Endothelial cell of umbilical vein (primary cell): ENCODE results near the gene BTK.

Experiments used
- CTCF ChIP-seq, 2 donors: IDR thresholded peaks; 1 replicate in 1 of 2; 2 replicates in 1 of 2; pipeline ENCODE4 v1.5.1; 2011; ENCODE audit warnings: low read length in 2 of 2, mild to moderate bottlenecking in 2 of 2, moderate library complexity in 2 of 2, control low read depth in 1 of 2, inconsistent platforms in 1 of 2, low read depth in 1 of 2; ENCODE audit not compliant: insufficient read depth in 1 of 2; ENCODE audit errors: extremely low read depth in 1 of 2
- EZH2 ChIP-seq: IDR thresholded peaks from 2 replicates; pipeline ENCODE4 v1.6.1; 2012; ENCODE audit warnings: borderline replicate concordance, low read depth, mild to moderate bottlenecking, moderate library complexity, low read length, inconsistent platforms; ENCODE audit not compliant: severe bottlenecking
- MYC ChIP-seq: IDR thresholded peaks from one replicate; pipeline ENCODE4 v1.6.1; 2011; ENCODE audit warnings: mild to moderate bottlenecking, low read depth, low read length
- POLR2A ChIP-seq: IDR thresholded peaks from 2 replicates; pipeline ENCODE4 v1.6.1; 2012; ENCODE audit warnings: low read depth, mild to moderate bottlenecking, control low read depth, low read length
- POLR2AphosphoS5 ChIP-seq: IDR thresholded peaks from 2 replicates; pipeline ENCODE4 v1.6.1; 2012; ENCODE audit warnings: low read depth, mild to moderate bottlenecking, control low read depth, low read length, moderate library complexity; ENCODE audit not compliant: insufficient read depth

GRCh38 chrX:101365301-101365795, 20.6 kb downstream of the BTK start:
- TF ChIP-seq POLR2AphosphoS5 (no peak), CTCF (IDR thresholded peaks at IDR 0.05; ENCODE audit: extremely low read depth in 1 of 2, insufficient read depth in 1 of 2, low read depth in 1 of 2, low read length in 2 of 2) (no peak), EZH2 (no peak), MYC (no peak), POLR2A (no peak)
